HG03342 (cell line): ENCODE data around the gene MDM4.
"Not testable (repeated sequence)": the region's sequence is repeated elsewhere in the genome, so short reads cannot be mapped to it uniquely, and the experiment has no call there.

Experiments used
- ATAC-seq: cut with Tn5 transposase; IDR thresholded peaks from one replicate; pipeline ENCODE4 v1.9.1; 2021; ENCODE audit warnings: mild to moderate bottlenecking, moderate library complexity; ENCODE audit not compliant: unreplicated experiment

MDM4 gene

GRCh38 chr1:204516180-204516879, at the start of gene MDM4:
TSS of gene MDM4 (plus strand) at chr1:204516406. CDS start at chr1:204525519, 9,113 bp downstream.
- ATAC-seq: peak; percentile 68

GRCh38 chr1:204466416-204467405, 49.5 kb upstream of the MDM4 start:
- ATAC-seq: no peak

GRCh38 chr1:204468206-204468605, 48.0 kb upstream of the MDM4 start:
- ATAC-seq: no peak

- no peak for ATAC-seq
Observed at GRCh38 chr1:204468766-204469302, 47.4 kb upstream of the MDM4 start.

GRCh38 chr1:204469304-204469703, 46.9 kb upstream of the MDM4 start:
- no peak for ATAC-seq

- ATAC-seq: no peak
Observed at GRCh38 chr1:204471687-204472086, 44.5 kb upstream of the MDM4 start.

- ATAC-seq: no peak
Observed at GRCh38 chr1:204472660-204473059, 43.5 kb upstream of the MDM4 start.

GRCh38 chr1:204473400-204473965, 42.7 kb upstream of the MDM4 start:
- ATAC-seq: no peak

- no peak for ATAC-seq
Observed at GRCh38 chr1:204475656-204476432, 40.4 kb upstream of the MDM4 start.

- ATAC-seq: no peak
Observed at GRCh38 chr1:204476563-204476962, 39.6 kb upstream of the MDM4 start.

GRCh38 chr1:204477036-204477740, 39.0 kb upstream of the MDM4 start:
- no peak for ATAC-seq

- ATAC-seq: no peak
Observed at GRCh38 chr1:204478172-204478899, 37.9 kb upstream of the MDM4 start.

GRCh38 chr1:204478921-204479320, 37.3 kb upstream of the MDM4 start:
- ATAC-seq: no peak

GRCh38 chr1:204479387-204480136, 36.6 kb upstream of the MDM4 start:
- ATAC-seq: no peak

GRCh38 chr1:204480515-204480914, 35.7 kb upstream of the MDM4 start:
- ATAC-seq: peak; percentile 63

- no peak for ATAC-seq
Observed at GRCh38 chr1:204483791-204484190, 32.4 kb upstream of the MDM4 start.

GRCh38 chr1:204486513-204487255, 29.5 kb upstream of the MDM4 start:
- ATAC-seq: not testable (repeated sequence)

GRCh38 chr1:204487256-204487615, 29.0 kb upstream of the MDM4 start:
- no peak for ATAC-seq
